HK-2 (cell line): ENCODE data around the gene RAP1GAP2.
A peak's percentile ranks its signal among the peaks of the same experiment; 100 is the strongest.
"Not testable (repeated sequence)": the region's sequence is repeated elsewhere in the genome, so short reads cannot be mapped to it uniquely, and the experiment has no call there.

Experiments
- DNase-seq: peaks from one replicate; pipeline ENCODE4 v3.0.0-alpha.2; 2018; ENCODE audit not compliant: unreplicated experiment

RAP1GAP2 gene

GRCh38 chr17:2967515-2967914 is 171.3 kb downstream of the RAP1GAP2 start:
- no peak for DNase-seq

GRCh38 chr17:2971851-2972250 is 175.6 kb downstream of the RAP1GAP2 start:
- no peak for DNase-seq

GRCh38 chr17:2972749-2973148 is 176.5 kb downstream of the RAP1GAP2 start:
- no peak for DNase-seq

- no peak for DNase-seq
Measured at GRCh38 chr17:2974347-2974746, 178.1 kb downstream of the RAP1GAP2 start.

- no peak for DNase-seq
Measured at GRCh38 chr17:2975469-2975958, 179.3 kb downstream of the RAP1GAP2 start.

- no peak for DNase-seq
Measured at GRCh38 chr17:2977157-2977556, 180.9 kb downstream of the RAP1GAP2 start.

GRCh38 chr17:2978116-2978515 is 181.9 kb downstream of the RAP1GAP2 start:
- DNase-seq = no peak

- DNase-seq = no peak
Measured at GRCh38 chr17:2978991-2979390, 182.8 kb downstream of the RAP1GAP2 start.

GRCh38 chr17:2980211-2980903 is 184.1 kb downstream of the RAP1GAP2 start:
- no peak for DNase-seq

GRCh38 chr17:2980904-2981246 is 184.6 kb downstream of the RAP1GAP2 start:
- no peak for DNase-seq

GRCh38 chr17:2981325-2981724 is 185.1 kb downstream of the RAP1GAP2 start:
- no peak for DNase-seq

- peak; percentile 65 for DNase-seq
Measured at GRCh38 chr17:2982854-2983253, 186.6 kb downstream of the RAP1GAP2 start.

GRCh38 chr17:2983255-2983654 is 187.0 kb downstream of the RAP1GAP2 start:
- no peak for DNase-seq

- DNase-seq = no peak
Measured at GRCh38 chr17:2985318-2985717, 189.1 kb downstream of the RAP1GAP2 start.

GRCh38 chr17:2986925-2987324 is 190.7 kb downstream of the RAP1GAP2 start:
- DNase-seq = no peak

- DNase-seq = not testable (repeated sequence)
Measured at GRCh38 chr17:2989396-2989795, 193.2 kb downstream of the RAP1GAP2 start.

- DNase-seq = no peak
Measured at GRCh38 chr17:2989855-2990254, 193.6 kb downstream of the RAP1GAP2 start.

- DNase-seq = no peak
Measured at GRCh38 chr17:2990396-2990795, 194.2 kb downstream of the RAP1GAP2 start.

GRCh38 chr17:2991396-2992180 is 195.3 kb downstream of the RAP1GAP2 start:
- not testable (repeated sequence) for DNase-seq

- no peak for DNase-seq
Measured at GRCh38 chr17:2994441-2994840, 198.2 kb downstream of the RAP1GAP2 start.

- DNase-seq = no peak
Measured at GRCh38 chr17:2995377-2995776, 199.1 kb downstream of the RAP1GAP2 start.

- no peak for DNase-seq
Measured at GRCh38 chr17:2995886-2996809, 199.9 kb downstream of the RAP1GAP2 start.
